ENCODE measurements around the gene GPHN.

Gene GPHN

DNA sequence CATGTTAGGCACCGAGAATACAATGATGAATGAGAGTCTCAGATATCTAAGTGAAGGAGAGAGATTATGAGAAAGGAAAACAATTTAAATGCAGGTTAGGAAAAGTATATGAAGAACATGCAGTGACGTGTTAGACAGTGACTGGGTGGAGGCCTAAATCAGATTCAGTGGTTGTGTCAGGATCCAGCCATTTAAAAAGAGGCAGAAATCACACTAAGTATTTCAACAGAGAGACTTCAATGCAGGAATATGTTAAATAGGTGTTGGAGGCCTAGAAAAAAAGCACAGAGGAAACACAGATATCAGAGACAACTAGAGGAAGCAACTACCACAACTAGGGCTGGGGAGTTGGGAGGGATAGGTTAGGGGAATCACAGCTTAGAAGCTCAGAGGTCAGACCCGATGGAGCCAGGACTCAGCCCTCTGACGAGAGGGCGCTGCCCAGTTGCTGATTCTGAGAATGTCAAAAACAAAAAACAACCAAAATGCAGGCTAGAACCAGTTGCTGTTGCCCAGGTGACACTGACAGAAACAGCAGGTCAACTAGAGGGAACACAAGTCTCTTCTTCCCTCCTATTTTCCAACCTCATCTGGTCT, 678.3 kb downstream of the GPHN start:
- Histone ChIP-seq H3K27me3 (ENCODE audit: insufficient read depth, low read length) (no peaks in the 10 kb centered on the region), H3K4me3 (ENCODE audit: low read length) (no peak overlapping the region), H3K9me3 (ENCODE audit: insufficient read depth, low read depth, low read length) (no peaks in the 10 kb centered on the region), H3K27ac (ENCODE audit: low read length) (no peak overlapping the region), H3K36me3 (ENCODE audit: insufficient read depth, low read depth, low read length) (no peaks in the 10 kb centered on the region), H3K9ac (ENCODE audit: low read depth, low read length) (no peak overlapping the region), H3K4me1 (ENCODE audit: insufficient read depth, low read length) (peaks cover 3% of the 10 kb centered on the region; the same call in 1 of the 2 replicates)

DNA sequence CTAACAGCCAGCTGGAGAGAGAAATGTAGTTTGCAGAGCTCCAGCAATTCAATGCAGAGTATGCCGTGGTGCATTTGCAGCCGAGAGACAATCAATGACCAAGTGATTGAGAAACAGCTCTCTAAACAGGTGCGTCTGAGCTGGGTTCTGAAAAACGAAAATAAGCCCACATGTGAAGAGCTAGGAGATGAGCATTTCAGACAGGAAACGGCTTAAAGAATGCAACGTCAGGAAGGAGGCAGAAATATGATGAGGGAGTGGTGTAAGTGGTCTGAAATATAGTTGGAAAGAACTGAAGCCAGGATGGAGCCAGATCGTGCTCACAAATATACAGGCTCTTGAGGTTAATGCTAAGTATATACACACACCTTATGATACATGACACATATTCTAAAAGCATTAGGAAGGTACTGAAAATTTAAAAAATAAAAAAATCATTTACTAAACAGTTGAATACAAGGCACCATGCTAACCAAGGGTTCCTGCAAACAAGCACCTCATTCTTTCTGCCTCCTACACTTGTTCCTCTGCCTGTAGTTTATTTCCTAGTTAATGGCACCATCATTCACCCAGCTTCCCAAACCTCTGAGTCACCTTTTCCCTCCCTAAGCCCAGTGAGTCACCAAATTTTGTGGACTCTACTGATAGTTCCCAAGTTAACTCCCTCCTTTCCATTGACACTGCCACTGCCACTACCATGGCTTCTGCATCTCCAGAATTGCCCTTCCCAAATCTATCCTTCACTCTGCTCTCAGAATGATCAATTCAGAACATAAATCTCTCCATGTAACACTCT, 679.0 kb downstream of the GPHN start:
- H3K9ac ChIP-seq (ENCODE audit: low read depth, low read length): no peak overlapping the region
- H3K4me3 ChIP-seq (ENCODE audit: low read length): no peak overlapping the region
- no peaks in the 10 kb centered on the region for H3K36me3 ChIP-seq (ENCODE audit: insufficient read depth, low read depth, low read length)
- no peak overlapping the region for H3K27ac ChIP-seq (ENCODE audit: low read length)
- H3K9me3 ChIP-seq (ENCODE audit: insufficient read depth, low read depth, low read length): no peaks in the 10 kb centered on the region
- H3K4me1 ChIP-seq (ENCODE audit: insufficient read depth, low read length): peaks cover 3% of the 10 kb centered on the region; the same call in 1 of the 2 replicates
- H3K27me3 ChIP-seq (ENCODE audit: insufficient read depth, low read length): no peaks in the 10 kb centered on the region

DNA sequence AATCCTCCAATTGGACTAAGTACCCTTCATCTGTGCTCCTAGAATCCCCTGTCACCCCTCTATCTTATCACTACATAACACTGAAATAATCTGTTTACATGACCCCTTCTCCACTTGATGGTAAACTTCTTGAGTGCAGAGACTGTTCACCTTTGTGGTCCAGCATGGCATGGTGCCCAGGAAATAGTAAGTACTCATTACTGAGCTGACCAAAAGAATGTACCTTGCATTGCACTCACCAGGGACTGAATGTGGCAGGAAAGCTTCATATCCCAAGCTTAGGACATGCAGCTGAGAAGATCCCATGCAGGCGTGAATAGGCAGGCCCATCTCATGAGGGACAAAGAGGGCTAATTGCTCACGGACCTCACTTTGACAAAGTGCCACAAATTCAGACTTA, 679.9 kb downstream of the GPHN start:
- H3K4me3 ChIP-seq (ENCODE audit: low read length): no peak overlapping the region
- H3K36me3 ChIP-seq (ENCODE audit: insufficient read depth, low read depth, low read length): no peaks in the 10 kb centered on the region
- no peak overlapping the region for H3K9ac ChIP-seq (ENCODE audit: low read depth, low read length)
- H3K9me3 ChIP-seq (ENCODE audit: insufficient read depth, low read depth, low read length): no peaks in the 10 kb centered on the region
- H3K27me3 ChIP-seq (ENCODE audit: insufficient read depth, low read length): no peaks in the 10 kb centered on the region
- H3K27ac ChIP-seq (ENCODE audit: low read length): no peak overlapping the region
- peaks cover 3% of the 10 kb centered on the region; the same call in 1 of the 2 replicates for H3K4me1 ChIP-seq (ENCODE audit: insufficient read depth, low read length)

DNA sequence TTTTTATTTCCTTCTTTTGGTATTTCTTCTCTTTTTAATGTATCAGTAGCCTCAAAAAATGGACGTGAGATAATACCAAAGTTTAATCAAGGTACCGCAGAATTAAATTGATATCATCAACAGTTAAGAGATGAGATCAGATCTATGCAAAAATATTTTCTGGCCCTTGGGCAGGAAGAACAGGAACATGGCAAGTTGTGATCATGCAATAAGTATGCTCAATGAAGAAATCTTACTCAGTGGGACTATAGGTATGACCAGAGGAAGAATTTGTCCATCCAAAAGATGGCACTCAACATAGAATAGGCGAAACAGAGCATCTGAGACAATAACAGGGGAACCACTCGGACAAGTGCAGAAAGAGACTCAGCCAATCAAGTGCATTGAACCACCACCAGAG, 680.4 kb downstream of the GPHN start:
- Histone ChIP-seq H3K4me3 (ENCODE audit: low read length) (no peak overlapping the region), H3K36me3 (ENCODE audit: insufficient read depth, low read depth, low read length) (no peaks in the 10 kb centered on the region), H3K9me3 (ENCODE audit: insufficient read depth, low read depth, low read length) (no peaks in the 10 kb centered on the region), H3K4me1 (ENCODE audit: insufficient read depth, low read length) (peaks cover 3% of the 10 kb centered on the region; the same call in 1 of the 2 replicates), H3K27ac (ENCODE audit: low read length) (no peak overlapping the region), H3K9ac (ENCODE audit: low read depth, low read length) (no peak overlapping the region), H3K27me3 (ENCODE audit: insufficient read depth, low read length) (no peaks in the 10 kb centered on the region)

DNA sequence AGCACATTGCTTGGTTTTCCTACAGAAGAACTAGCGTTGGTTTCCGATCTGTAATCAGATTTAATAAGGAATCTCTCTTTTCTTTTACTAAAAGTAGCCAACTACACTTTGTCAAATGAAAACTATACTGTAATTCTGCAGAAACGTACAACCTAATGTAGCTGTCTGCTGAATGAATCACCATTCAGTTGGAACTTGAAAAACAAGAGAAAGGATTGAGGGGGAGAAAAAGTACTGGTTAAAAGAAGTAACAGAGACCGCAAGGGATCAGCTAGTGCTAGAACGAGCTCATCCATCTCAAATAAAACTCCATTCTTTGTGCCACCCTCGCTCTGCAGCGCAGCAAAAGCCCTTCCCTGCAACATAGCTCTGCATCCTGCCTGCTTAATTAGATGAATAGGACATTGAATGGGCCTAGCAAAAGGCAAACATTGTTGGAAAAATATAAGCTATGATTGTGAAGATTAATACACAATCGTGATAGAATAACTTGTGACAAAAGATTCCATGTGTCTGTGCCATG, 683.9 kb downstream of the GPHN start:
- Histone ChIP-seq H3K9me3 (ENCODE audit: insufficient read depth, low read depth, low read length) (no peaks in the 10 kb centered on the region), H3K27me3 (ENCODE audit: insufficient read depth, low read length) (no peaks in the 10 kb centered on the region), H3K4me1 (ENCODE audit: insufficient read depth, low read length) (peaks cover 3% of the 10 kb centered on the region; the same call in 1 of the 2 replicates), H3K36me3 (ENCODE audit: insufficient read depth, low read depth, low read length) (no peaks in the 10 kb centered on the region), H3K4me3 (ENCODE audit: low read length) (no peak overlapping the region), H3K27ac (ENCODE audit: low read length) (no peak overlapping the region), H3K9ac (ENCODE audit: low read depth, low read length) (no peak overlapping the region)

DNA sequence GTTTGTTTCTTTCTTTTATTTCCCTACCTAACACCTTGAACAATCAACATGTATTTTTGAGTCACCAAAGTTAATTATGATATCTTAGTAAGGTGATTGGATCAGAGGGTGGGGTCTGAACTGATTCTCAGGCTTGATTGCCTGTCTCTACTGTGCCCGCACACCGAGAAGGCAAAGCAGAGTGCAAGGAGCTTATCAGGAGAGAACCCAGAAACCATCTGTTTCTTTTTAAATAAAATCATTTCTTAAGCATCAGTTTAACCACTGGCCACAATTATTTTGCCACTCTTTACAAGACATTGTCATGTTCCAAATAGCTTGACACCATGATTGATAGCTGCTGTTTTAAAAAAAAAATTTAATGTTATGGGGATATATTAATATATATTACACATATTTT, 684.4 kb downstream of the GPHN start:
- H3K36me3 ChIP-seq (ENCODE audit: insufficient read depth, low read depth, low read length): no peaks in the 10 kb centered on the region
- H3K27me3 ChIP-seq (ENCODE audit: insufficient read depth, low read length): no peaks in the 10 kb centered on the region
- no peak overlapping the region for H3K9ac ChIP-seq (ENCODE audit: low read depth, low read length)
- H3K9me3 ChIP-seq (ENCODE audit: insufficient read depth, low read depth, low read length): no peaks in the 10 kb centered on the region
- no peak overlapping the region for H3K4me3 ChIP-seq (ENCODE audit: low read length)
- H3K4me1 ChIP-seq (ENCODE audit: insufficient read depth, low read length): peaks cover 3% of the 10 kb centered on the region; the same call in 1 of the 2 replicates
- H3K27ac ChIP-seq (ENCODE audit: low read length): no peak overlapping the region

DNA sequence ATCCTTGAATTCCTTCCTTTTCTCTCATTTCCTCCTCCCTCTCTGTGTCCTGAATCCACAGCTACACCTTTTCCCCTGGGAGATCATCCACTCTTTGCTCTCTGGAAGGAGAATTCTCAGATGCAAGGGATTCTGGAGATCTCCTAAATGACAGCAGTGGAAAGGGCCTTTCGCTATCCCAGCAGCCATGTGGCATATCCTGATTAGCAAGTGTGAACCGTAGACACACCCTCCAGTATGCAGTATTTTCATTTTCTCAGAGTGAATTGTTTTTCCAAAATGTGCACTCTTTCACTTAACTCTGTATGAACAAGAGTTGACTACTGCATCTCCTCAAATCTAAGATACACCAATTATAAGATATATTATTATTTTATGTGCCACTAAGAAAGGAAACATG, 687.3 kb downstream of the GPHN start:
- Histone ChIP-seq H3K36me3 (ENCODE audit: insufficient read depth, low read depth, low read length) (no peaks in the 10 kb centered on the region), H3K4me1 (ENCODE audit: insufficient read depth, low read length) (no peaks in the 10 kb centered on the region), H3K4me3 (ENCODE audit: low read length) (no peak overlapping the region), H3K27ac (ENCODE audit: low read length) (no peak overlapping the region), H3K9ac (ENCODE audit: low read depth, low read length) (no peak overlapping the region), H3K27me3 (ENCODE audit: insufficient read depth, low read length) (no peaks in the 10 kb centered on the region), H3K9me3 (ENCODE audit: insufficient read depth, low read depth, low read length) (no peaks in the 10 kb centered on the region)

DNA sequence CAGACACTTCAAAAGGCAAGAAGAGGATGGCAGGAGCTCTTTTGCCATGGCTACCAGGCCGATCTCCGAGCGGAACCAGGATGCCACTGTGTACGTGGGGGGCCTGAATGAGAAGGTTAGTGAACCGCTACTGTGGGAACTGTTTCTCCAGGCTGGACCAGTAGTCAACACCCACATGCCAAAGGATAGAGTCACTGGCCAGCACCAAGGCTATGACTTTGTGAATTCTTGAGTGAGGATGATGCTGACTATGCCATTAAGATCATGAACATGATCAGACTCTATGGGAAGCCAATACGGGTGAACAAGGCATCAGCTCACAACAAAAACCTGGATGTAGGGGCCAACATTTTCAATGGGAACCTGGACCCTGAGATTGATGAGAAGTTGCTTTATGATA, 691.1 kb downstream of the GPHN start:
- no peak overlapping the region for H3K4me3 ChIP-seq (ENCODE audit: low read length)
- no peaks in the 10 kb centered on the region for H3K4me1 ChIP-seq (ENCODE audit: insufficient read depth, low read length)
- H3K9ac ChIP-seq (ENCODE audit: low read depth, low read length): no peak overlapping the region
- no peaks in the 10 kb centered on the region for H3K9me3 ChIP-seq (ENCODE audit: insufficient read depth, low read depth, low read length)
- no peak overlapping the region for H3K27ac ChIP-seq (ENCODE audit: low read length)
- no peaks in the 10 kb centered on the region for H3K36me3 ChIP-seq (ENCODE audit: insufficient read depth, low read depth, low read length)
- no peaks in the 10 kb centered on the region for H3K27me3 ChIP-seq (ENCODE audit: insufficient read depth, low read length)

DNA sequence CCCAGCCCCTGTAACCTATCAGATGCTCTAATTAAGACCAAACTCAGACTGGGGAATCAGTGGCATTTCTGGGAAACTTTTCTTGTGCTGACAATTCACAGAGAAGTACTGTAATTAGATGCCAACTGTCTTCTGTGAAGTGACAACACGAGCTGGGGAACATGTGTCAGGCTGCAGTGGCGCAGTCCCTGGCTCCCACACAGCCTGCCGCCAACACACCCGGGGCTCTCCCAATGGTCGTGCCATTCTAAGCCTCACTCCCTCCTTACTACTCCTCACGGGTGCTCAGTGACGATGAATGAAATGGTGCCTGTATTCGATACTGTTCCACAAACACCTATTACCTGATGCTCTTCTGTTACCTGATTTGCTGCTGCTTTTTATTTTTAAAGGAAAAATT, 699.9 kb downstream of the GPHN start:
- Histone ChIP-seq H3K36me3 (ENCODE audit: insufficient read depth, low read depth, low read length) (no peaks in the 10 kb centered on the region), H3K4me3 (ENCODE audit: low read length) (no peak overlapping the region), H3K9ac (ENCODE audit: low read depth, low read length) (no peak overlapping the region), H3K27me3 (ENCODE audit: insufficient read depth, low read length) (no peaks in the 10 kb centered on the region), H3K9me3 (ENCODE audit: insufficient read depth, low read depth, low read length) (no peaks in the 10 kb centered on the region), H3K4me1 (ENCODE audit: insufficient read depth, low read length) (no peaks in the 10 kb centered on the region), H3K27ac (ENCODE audit: low read length) (no peak overlapping the region)

DNA sequence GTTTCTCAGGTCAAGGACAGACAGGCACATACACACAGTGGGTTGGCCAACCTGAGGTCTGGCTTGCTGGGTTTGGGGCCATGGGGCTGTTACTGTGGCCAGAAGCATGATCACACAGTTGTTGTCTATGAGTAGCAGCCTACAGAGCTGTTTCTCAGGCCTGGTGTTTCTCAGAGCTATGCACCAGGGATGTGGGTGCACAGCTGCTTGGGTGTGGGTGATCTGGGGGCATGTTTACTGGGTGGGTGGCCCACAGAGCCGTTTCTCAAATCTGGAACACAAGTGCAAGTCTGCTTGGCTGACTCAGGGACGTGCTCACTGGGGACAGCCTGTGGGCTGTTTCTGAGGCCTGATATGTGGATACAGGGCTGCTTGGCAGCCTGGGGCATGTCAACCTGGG, 710.2 kb downstream of the GPHN start:
- Histone ChIP-seq H3K27me3 (ENCODE audit: insufficient read depth, low read length) (no peaks in the 10 kb centered on the region), H3K9ac (ENCODE audit: low read depth, low read length) (no peak overlapping the region), H3K4me3 (ENCODE audit: low read length) (no peak overlapping the region), H3K36me3 (ENCODE audit: insufficient read depth, low read depth, low read length) (no peaks in the 10 kb centered on the region), H3K4me1 (ENCODE audit: insufficient read depth, low read length) (no peaks in the 10 kb centered on the region), H3K9me3 (ENCODE audit: insufficient read depth, low read depth, low read length) (no peaks in the 10 kb centered on the region), H3K27ac (ENCODE audit: low read length) (no peak overlapping the region)

DNA sequence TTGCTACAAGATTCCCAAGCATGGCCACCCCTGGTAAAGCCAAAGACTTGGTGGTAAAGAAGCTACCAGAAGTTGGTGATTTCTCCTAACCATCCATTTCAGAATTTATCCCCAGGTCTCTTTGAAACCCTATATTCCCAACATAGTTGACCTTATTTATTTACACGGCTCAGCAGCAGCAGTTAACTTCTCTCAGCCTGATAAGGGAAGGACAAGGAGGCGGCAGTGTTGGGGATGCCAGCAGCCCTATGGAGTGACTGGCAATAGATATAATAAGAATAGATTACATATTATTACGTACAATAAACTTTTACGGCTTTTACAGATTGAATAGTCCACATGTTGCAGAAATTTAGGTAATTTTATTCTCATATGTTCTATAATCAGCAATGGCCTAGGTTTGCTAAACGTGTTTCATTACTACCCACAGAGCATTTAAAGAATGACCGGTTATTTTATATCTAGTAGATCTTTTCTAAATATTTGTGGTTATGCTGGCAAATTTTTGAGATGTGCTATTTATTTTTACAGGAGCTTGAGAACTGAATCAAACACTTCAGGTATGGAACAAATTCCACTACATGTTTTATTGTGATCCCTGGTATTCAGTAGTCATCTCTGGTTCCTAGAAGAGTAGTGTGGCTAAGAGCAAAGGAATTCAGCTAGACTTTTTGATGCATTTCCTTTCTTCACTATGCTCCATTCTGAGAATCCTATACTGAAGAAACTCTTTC, 713.5 kb downstream of the GPHN start:
- Histone ChIP-seq H3K27ac (ENCODE audit: low read length) (no peak overlapping the region), H3K36me3 (ENCODE audit: insufficient read depth, low read depth, low read length) (no peaks in the 10 kb centered on the region)

More for the DNA sequence above, 713.5 kb downstream of the GPHN start:
- no peaks in the 10 kb centered on the region for H3K27me3 ChIP-seq (ENCODE audit: insufficient read depth, low read length)
- H3K9me3 ChIP-seq (ENCODE audit: insufficient read depth, low read depth, low read length): no peaks in the 10 kb centered on the region
- H3K9ac ChIP-seq (ENCODE audit: low read depth, low read length): no peak overlapping the region
- no peaks in the 10 kb centered on the region; the same call in 1 of the 2 replicates for H3K4me1 ChIP-seq (ENCODE audit: insufficient read depth, low read length)
- no peak overlapping the region for H3K4me3 ChIP-seq (ENCODE audit: low read length)
